HUDEP-2 (cell line): ENCODE measurements around the gene RARRES1.

Experiments
- DNase-seq, 76 experiments: peaks; one replicate each; lab custom pipeline; 2025; ENCODE audit not compliant: unreplicated experiment in 76 of 76; lab: John Stamatoyannopoulos, UW

The RARRES1 gene

DNA sequence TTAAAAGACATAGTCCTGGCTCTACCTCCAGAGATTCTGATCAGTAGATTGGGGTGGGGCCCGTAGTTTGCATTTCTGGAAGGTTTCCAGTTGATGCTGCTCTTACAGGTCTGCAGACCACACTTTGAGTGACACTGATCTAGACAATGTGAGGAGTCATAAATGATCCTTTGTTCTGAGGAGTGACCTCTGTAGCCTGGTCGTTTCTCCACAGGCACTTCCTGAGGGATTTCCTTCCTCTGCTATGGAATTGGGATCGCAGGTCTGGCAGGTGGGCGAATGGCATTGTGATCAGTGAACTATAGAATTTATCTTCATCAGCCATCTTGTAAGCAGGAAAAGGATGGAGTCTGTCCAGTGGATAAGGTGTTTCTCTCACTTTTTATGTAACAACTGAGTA, 82.5 kb downstream of the RARRES1 start:
- DNase-seq: peak in 13 of 76 experiments; percentile 11 to 45 (median 19)
